T-helper 1 cell (primary cell): Measurements from ENCODE around the gene COPE.
A peak's percentile ranks its signal among the peaks of the same experiment; 100 is the strongest.

Experiments
- DNase-seq, 5 donors: peaks; one replicate each; pipeline ENCODE4 v3.0.0-alpha.2; 2012 to 2020

COPE gene

GRCh38 chr19:18865973-18866799 lies 53.0 kb downstream of the COPE start:
- DNase-seq, result peak; percentile 26 to 60 (median 46)

DNA sequence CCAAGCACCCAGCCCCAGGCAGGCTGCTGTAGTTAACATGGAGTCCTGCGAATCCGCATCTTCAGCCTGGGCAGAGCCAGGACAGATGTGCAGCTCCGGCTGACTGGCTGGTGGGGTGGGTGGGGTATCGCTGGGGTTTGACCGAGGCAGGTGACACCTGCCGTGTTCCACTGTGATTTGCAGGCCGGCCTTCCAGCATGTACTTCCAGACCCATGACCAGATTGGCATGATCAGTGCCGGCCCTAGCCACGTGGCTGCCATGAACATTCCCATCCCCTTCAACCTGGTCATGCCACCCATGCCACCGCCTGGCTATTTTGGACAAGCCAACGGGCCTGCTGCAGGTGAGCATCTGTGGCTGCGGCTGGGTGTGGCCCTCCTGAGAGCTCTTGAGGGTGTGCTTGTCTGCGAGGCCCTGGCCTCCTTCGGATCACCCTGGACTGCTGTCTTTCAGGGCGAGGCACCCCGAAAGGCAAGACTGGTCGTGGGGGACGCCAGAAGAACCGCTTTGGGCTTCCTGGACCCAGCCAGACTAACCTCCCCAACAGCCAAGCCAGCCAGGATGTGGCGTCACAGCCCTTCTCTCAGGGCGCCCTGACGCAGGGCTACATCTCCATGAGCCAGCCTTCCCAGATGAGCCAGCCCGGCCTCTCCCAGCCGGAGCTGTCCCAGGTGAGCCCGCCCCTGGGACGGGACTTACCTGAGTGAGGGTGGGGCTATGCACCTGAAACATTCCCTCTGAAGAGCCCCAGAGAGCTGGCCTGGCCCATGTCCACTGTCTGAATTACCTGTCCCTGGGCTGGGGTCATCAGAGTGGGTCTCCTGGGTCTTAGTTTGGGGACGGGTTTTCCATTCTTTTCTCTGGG lies 53.8 kb downstream of the COPE start:
- no peak for DNase-seq

GRCh38 chr19:18863843-18864362 lies 55.3 kb downstream of the COPE start:
- DNase-seq, result no peak

GRCh38 chr19:18862976-18863842 lies 56.0 kb downstream of the COPE start:
- no peak for DNase-seq

DNA sequence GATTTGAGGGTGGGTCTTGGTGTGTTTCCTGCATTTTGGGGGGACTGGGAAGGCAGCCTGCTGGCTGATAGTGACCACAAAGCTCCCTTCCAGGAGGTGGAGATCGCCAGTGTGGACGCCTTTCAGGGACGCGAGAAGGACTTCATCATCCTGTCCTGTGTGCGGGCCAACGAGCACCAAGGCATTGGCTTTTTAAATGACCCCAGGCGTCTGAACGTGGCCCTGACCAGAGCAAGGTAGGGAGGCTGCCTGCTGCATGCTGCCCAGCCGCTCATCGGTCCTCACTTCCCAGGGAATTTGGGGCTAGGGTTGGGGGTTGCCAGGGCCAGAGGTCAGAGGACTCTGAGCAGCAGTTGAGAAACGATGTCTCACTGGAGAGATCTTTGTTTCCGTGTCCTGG lies 57.3 kb downstream of the COPE start:
- DNase-seq, result no peak

- no peak for DNase-seq
Measured at GRCh38 chr19:18861235-18861634, 58.0 kb downstream of the COPE start.

GRCh38 chr19:18860725-18861124 lies 58.5 kb downstream of the COPE start:
- DNase-seq, result no peak

DNA sequence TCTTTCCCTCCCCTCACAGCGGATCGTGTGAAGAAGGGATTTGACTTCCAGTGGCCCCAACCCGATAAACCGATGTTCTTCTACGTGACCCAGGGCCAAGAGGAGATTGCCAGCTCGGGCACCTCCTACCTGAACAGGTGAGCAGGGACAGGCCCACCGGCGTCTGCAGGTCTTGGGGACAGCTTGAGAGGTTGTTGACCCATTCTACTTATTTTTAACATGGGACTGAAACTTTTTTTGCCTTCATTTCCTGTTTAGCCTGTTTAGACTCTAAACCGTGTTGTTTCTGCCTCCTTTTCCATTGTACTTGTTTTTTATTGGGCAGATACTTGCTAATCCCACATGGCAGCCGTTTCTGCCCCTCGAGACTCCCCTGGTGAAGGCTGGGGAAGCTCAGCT lies 58.9 kb downstream of the COPE start:
- no peak for DNase-seq

DNA sequence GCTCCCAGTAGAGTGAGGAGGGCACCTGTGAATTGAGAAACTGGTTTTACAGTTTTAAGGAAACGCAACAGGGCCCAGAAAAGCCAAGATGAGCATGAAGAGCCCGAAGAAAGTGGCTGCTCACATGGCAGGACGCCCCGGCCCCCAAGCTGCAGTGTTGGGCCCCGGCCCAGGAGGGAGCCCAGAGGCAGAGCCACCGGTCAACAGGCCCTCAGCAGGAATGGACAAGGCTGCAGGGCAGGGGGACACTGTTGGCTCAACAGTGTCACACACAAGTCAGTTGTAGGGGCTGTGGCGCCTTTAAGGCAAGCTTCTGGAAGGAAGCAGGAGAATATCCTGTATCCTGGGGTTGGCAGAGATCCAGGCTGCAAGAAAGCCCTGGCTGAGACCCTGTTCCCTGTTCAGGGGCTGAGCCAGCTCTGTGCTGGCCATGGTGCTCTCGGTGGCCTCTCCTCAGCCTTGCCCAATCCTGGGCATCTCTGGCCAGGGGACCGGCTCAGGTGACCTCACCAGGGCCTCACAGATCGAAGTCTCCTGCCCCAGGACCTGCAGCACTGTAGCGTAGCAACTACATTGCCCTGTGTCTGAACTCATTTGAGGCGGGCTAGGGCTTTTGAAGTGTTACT lies 59.4 kb downstream of the COPE start:
- DNase-seq, result no peak

DNA sequence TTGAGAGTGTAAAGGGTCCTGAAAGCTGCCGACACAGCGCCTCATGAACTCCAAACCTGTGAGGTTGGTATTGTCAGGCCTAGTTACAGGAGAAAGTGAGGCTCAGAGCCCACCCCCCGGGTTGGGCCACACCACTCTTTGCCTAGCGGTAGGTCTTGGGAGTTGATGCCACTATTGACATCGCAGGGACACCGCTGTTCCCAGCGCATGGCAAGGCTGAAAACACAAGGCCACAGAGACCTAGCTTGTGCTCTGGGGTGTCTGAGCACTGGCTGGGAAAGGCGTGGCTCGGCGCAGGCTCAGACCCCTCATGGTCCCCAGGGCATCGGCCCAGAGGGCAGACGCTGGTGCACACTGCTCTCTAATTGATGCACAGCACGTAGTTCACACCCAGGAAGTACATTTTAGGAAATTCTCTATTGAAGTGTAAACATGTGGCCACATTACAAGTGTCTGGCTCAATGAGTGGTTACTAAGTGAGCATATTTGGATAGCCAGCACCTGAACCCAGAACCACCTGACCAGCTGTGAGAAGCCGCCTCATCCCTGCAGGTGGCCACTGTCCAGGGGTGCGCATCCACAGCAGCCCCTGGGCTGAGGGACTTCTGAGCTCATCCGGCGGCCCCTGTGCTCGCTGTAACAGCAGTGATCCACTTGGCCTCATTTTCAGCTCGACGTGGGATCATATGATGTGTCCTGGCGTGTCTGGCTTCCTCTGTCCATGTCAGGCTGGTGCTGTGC lies 60.1 kb downstream of the COPE start:
- DNase-seq, result no peak

DNA sequence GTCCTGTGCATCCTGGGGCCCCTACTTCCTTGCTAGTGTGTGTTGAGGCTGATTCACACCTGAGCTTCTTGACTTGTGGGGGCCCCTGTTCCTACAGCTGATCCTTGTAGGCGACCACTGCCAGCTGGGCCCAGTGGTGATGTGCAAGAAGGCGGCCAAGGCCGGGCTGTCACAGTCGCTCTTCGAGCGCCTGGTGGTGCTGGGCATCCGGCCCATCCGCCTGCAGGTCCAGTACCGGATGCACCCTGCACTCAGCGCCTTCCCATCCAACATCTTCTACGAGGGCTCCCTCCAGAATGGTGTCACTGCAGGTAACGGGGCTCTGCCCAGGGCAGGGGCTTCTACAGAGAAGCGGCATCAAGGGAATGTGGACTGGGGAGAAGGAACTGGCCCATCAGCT lies 62.0 kb downstream of the COPE start:
- no peak for DNase-seq

- no peak for DNase-seq
Measured at GRCh38 chr19:18856385-18857126, 62.6 kb downstream of the COPE start.

DNA sequence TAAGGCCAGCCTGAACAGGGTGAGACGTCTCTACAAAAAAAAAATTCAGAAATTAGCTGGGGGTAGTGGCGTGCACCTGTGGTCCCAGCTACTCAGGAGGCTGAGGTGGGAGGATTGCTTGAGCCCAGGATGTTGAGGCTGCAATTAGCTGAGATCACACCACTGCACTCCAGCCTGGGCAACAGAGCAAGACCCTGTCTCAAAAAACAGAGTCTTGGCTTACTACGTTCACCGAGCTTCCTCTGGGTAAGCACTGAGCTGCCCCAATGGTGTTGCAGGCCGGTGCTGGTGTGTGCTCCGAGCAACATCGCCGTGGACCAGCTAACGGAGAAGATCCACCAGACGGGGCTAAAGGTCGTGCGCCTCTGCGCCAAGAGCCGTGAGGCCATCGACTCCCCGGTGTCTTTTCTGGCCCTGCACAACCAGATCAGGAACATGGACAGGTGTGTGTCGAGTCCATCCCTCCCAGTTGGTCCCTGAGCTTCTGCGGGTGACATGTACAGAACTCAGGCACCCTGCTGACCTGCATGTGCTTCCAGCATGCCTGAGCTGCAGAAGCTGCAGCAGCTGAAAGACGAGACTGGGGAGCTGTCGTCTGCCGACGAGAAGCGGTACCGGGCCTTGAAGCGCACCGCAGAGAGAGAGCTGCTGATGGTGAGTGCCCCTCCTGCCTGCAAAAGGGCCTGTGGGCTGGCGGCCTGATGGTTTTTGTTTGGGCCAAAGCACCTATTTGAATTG lies 63.4 kb downstream of the COPE start:
- DNase-seq, result no peak

DNA sequence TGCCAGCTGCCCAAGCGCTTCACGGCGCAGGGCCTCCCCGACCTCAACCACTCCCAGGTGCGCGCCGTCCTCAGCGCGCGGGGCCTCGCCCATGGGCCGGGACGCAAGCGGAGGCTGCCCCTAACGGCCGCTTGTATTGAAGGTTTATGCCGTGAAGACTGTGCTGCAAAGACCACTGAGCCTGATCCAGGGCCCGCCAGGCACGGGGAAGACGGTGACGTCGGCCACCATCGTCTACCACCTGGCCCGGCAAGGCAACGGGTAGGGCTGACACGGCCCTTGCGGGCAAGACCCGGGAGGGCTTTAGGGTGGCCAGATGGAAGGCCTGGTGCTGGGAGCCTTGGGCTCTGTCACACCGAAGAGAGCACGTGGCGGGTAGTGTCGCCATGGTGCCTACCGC lies 64.2 kb downstream of the COPE start:
- DNase-seq, result no peak

DNA sequence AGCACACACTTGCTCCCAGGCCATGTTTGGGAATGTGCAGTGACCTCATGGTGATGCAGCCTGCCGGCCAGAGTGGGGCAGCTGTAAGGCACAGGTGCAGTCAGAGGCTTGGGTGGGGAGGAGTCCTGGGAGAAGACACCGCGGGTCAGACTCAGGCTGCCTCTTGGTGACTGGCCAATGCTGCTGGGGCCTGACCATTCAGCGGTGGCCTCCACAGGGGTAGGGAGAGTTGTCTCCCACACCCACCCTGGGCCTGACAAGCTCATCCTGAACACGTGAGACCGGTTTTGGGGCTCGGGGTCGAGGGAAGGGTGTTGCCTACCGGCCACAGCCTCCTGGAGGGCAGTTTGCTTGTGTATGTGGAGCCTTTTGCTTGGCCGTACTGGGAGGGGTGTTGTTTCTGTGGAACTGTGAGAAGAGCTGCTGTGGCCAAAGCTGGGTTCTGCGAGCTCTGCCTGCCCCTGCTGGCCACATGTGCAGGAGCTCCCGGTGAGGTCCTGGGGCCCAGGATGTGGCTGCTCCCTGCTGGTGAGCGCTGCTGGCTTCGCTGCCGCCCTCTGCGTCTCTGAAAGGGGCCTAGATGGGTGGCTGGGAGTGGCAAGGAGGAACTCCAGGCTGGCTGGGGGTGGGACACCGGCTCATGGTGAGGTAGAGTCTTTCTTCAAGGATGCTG lies 65.3 kb downstream of the COPE start:
- DNase-seq, result no peak

DNA sequence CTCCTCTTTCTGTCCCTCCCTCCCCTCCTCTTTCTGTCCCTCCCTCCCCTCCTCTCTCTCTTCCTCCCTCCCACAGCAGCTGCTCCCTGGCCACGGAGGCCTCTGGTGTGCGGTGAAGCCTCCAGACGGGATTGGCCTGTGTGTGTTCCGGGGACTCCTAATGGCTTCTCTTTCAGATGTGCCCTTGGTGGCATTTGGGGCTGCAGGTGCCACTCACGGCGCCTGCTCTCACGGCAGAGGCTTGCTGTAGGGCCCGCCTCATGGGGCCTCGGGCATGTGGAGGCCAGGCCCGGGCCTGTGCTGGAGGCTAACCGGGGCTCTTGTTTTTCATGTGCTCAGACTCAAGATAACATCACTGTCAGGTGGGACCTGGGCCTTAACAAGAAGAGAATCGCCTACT lies 66.5 kb downstream of the COPE start:
- no peak for DNase-seq

DNA sequence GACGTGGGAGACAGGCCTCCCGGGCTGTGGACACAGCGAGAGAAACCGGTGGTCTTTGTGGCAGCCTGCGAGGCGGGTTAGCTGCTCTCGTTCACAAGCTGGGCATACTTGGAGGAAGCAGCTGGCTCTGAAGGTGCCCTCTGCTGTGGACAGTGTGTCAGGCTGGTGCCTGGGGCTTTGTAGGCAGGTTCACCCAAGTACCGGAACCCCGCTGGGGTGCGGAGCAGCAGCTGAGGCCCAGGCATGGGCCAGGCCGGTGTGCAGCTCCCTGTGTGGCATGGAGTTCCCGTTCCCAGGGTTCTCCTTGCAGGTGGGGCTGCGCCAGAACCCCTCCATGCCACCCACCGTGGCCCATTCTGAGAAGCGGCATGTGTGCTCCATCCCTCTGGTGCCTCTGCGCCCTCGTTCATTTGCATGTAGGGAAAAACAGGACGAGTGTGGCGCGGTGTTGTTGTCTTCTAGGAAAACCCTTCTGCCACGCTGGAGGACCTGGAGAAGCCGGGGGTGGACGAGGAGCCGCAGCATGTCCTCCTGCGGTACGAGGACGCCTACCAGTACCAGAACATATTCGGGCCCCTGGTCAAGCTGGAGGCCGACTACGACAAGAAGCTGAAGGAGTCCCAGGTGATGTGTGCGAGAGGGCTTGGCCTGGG lies 67.4 kb downstream of the COPE start:
- DNase-seq, result no peak

GRCh38 chr19:18850471-18851375 lies 68.5 kb downstream of the COPE start:
- DNase-seq, result no peak
